Astrocyte (in vitro differentiated cells and primary cell): ENCODE data around the gene HOXC9.

ENCODE experiments used
- CTCF ChIP-seq: IDR thresholded peaks from 2 replicates; pipeline ENCODE4 v1.5.1; 2011; ENCODE audit warnings: low read depth, mild to moderate bottlenecking, inconsistent platforms, low read length, moderate library complexity; ENCODE audit not compliant: insufficient read depth
- EZH2 ChIP-seq: IDR thresholded peaks from 2 replicates; pipeline ENCODE4 v1.6.1; 2012; ENCODE audit warnings: mild to moderate bottlenecking, low read length, inconsistent platforms; ENCODE audit not compliant: insufficient read depth

DNA sequence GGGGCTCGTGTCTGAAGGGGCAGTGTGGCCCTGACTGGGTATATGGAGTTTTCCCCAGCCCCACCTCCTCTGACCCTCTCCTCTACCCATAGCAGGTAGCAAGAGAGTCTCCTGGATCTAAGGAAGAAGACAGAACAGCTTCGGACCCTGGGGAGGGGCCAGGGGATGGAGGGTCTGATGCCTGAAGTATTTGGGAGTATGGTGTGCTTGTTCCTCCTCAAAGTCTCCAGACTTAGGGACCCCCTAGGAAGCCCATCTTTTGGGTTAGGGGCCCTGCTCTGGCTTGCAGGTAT is 8.2 kb downstream of the HOXC9 start:
- TF ChIP-seq CTCF = no peak
- TF ChIP-seq EZH2 = no peak
